GM21526 (cell line): ENCODE measurements around the gene SULF2.

Experiments used
- ATAC-seq: cut with Tn5 transposase; IDR thresholded peaks from one replicate; pipeline ENCODE4 v1.9.1; 2021; ENCODE audit warnings: moderate library complexity; ENCODE audit not compliant: unreplicated experiment, low FRiP score

Gene SULF2

DNA sequence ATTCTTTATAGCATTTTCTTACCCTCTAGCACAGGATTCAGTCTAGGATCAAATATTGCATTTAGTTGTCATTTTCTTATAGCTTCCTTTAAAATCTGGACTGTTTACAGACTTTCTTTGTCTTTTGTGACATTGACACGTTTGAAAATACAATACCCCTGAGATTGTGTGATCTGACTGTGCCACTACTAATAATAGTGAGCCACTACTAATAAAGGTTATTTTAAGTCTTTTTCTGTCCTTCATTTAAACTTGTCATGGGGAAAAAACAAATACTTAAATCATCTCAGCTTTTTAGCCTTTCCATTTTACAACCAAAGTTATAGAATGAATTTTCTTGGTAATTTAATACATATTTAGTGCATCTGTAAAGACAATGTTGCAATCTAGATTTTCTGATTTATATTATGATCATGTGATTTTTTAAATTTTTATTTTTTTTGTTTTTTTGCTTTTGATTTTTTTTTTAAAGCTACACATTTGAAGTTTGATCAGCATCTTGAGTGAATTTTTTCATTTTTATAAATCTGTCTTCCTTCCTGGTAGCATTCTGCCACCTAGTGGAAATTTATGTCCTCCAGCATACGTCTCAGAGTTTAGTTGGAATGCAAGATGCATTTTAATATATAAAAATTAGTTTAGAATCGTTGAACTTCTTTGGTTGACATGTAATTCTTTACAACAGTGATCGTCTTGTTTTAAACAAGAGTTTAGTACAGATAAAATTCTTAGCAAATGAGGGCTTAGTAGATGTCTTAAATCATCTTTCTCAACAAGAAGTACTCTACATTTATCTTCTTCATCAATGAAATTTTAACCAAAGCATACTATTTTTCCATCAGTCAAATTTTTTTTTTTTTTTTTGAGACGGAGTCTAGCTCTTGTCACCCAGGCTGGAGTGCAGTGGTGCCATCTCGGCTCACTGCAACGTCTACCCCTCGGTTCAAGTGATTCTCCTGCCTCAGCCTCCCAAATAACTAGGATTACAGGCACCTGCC, 164.2 kb downstream of the SULF2 start:
- ATAC-seq: no peak

DNA sequence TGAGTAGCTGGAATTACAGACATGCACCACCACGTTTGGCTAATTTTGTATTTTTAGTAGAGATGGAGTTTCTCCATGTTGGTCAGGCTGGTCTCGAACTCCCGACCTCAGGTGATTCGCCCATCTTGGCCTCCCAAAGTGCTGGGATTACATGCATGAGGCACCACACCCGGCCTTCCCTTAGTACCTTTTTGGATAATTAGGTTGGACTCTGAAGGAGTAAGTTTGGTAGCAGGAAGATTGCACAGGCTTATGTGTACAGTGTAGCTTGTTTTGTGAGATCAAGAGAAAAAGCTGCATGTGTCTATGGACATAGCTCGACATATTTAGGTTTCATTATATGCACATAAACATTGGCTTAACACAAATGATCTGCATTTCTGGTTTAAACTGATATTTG, 166.8 kb downstream of the SULF2 start:
- ATAC-seq: no peak

DNA sequence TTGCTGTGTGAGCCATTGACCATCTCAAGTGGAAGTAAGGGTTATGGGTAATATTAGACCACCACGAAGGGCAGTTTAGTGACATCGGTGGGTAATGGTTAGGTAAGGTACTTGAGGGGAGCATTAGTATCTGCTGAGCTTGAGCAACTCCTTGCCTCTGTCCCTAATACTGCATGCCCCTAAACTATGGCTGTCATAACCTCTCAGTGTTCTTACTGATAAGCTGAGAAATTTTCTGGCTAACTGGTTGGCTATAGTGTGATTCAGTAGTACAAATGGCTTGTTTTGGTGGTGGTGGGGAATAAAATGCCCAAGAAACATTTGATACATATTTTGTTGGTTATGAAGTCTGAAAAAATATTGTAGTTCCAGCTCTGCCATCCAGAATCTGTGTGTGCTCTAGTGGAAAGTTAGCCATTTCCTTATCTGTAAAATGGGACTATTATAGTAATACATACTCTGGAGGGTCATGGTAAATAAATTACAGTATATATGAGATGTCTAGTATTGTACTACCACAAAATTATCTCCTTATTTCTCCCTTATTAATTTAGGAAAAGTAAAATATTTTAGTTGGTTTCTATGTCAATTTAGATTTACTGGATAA, 170.5 kb downstream of the SULF2 start:
- ATAC-seq: no peak

DNA sequence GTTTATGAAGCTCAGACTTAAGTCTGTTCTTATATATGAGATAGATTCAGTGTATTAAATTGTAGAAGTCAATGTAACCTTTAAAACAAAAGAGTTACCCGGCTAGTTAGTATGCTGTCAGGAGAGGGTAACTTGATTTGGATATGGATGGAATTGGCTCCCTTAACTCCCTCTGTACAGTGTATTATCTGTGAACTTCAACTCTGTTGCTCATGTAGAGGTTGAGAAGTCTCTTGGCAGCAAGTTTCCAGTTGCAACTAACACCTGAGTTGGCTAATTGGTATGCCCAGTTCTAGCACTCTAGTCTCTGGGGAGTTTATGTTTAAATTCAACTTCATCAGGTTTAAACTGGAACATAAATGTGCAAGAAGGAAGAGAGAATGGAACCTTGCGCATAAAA, 172.6 kb downstream of the SULF2 start:
- ATAC-seq: no peak

DNA sequence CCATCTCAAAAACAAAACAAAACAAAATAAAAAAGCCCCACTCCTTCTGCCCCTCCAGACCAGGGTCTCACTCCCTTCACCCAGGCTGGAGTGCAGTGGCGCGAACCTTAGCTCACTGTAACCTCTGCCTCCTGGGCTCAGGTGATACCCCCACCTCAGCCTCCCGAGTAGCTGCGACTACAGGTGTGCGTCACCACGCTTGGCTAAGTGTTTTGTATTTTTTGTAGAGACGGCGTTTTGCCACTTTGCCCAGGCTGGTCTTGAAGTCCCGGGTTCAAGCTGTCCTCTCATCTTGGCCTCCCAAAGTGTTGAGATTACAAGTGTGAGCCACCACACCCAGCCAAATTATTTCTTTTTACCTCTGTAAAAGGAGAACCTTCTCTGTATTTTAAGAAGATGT, 173.5 kb downstream of the SULF2 start:
- ATAC-seq: no peak

DNA sequence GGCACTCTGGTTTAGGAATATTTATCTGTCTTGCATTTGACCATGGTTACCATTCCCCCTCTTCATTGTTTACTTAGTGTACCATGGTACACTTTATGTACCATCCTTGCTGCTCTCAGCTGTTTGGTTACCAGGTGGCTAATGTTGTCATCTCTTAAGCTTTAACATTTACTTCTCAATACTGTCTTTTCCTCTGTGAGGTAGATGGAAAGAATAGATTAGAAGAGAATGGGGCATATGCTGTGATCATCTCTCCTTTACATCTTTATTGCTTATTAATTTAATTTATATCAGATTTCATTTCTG, 174.4 kb downstream of the SULF2 start:
- ATAC-seq: no peak

DNA sequence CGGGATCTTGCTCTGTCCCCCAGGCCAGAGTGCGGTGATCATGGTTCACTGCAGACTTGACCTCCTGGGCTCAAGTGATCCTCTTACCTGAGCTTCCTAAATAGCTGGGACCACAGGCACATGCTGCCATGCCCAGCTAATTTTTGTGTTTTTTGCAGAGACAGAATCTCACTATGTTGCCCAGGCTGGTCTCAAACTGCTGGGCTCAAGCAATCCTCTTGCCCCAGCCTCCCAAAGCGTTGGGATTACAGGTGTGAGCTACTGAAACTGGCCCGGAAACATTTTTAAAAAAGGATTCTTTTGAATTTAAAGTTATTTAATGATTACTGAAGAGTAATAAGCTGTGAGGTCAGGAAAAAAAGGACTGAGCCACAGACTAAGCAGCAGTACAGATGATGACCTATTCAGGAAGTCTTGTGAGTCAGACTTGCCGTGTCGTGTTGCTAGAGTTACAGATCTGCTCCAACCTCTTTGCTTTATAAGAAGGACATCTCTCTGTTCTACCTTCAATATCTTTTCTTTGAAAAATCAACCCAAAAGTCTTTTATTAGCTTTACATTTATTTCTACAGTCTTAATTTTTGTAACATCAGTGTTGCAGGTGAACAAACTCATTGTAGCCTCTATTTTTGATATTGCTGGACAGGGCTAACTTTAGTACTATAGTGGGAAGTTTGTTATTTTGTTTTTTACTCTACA, 174.9 kb downstream of the SULF2 start:
- no peak for ATAC-seq

DNA sequence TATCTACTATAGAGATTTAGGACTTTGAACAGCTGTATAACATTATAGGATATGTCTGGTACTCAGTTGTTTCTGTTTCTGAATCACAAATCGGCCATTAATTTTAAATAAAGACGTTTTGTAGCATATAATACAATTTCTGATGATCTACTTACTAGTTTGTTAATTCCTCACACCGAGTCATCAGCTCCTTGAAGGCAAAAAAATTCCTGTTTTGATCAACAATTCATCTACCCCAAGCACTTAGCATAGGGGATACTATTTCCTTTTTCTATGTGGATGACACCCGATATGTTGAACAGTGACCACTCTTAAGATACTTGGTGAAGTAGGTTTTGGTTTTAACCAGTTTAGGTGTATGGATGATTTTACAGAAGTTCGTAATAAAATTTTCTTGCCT, 176.3 kb downstream of the SULF2 start:
- no peak for ATAC-seq
